ENCODE data around the gene PMFBP1.

The PMFBP1 gene

GRCh38 chr16:72112452-72112792, 59.5 kb downstream of the PMFBP1 start:
- no peak overlapping the region for H3K4me3 ChIP-seq (ENCODE audit: low read depth, low read length, poor library complexity, severe bottlenecking)
- peaks cover 56% of the 10 kb centered on the region for H3K36me3 ChIP-seq (ENCODE audit: insufficient read depth, low read length)
- no peak overlapping the region for H3K9ac ChIP-seq (ENCODE audit: low read length)
- no peaks in the 10 kb centered on the region for H3K79me2 ChIP-seq (ENCODE audit: insufficient read depth, low read length)
- no peak overlapping the region for H2AFZ ChIP-seq (ENCODE audit: low read length)
- H4K20me1 ChIP-seq (ENCODE audit: insufficient read depth, low read length), result no peaks in the 10 kb centered on the region
- no peaks in the 10 kb centered on the region for H3K27me3 ChIP-seq (ENCODE audit: insufficient read depth, low read length)
- no peak overlapping the region for H3K4me2 ChIP-seq (ENCODE audit: low read length)
- no peaks in the 10 kb centered on the region for H3F3A ChIP-seq (ENCODE audit: insufficient read depth, low read length)
- no peak for TF ChIP-seq EZH2 (IDR thresholded peaks at IDR 0.05; ENCODE audit: borderline replicate concordance, low read length)
- no peak for TF ChIP-seq CTCF (IDR thresholded peaks at IDR 0.05; ENCODE audit: low read length)
- H3K27ac ChIP-seq (ENCODE audit: low read depth, low read length, poor library complexity, severe bottlenecking), result no peak overlapping the region
- no peaks in the 10 kb centered on the region for H3K9me2 ChIP-seq (ENCODE audit: low read depth, low read length)
- no peaks in the 10 kb centered on the region for H3K4me1 ChIP-seq (ENCODE audit: insufficient read depth, low read length, severe bottlenecking)
- no peaks in the 10 kb centered on the region for H3K9me3 ChIP-seq (ENCODE audit: low read length)

- TF ChIP-seq EZH2 (IDR thresholded peaks at IDR 0.05; ENCODE audit: borderline replicate concordance, low read length) (no peak), CTCF (IDR thresholded peaks at IDR 0.05; ENCODE audit: low read length) (no peak)
- Histone ChIP-seq H3K9ac (ENCODE audit: low read length) (no peak overlapping the region), H3F3A (ENCODE audit: insufficient read depth, low read length) (no peaks in the 10 kb centered on the region)
These were observed 60.1 kb downstream of the PMFBP1 start for GRCh38 chr16:72111657-72112451.

GRCh38 chr16:72110662-72111615, 61.0 kb downstream of the PMFBP1 start:
- H3K36me3 ChIP-seq (ENCODE audit: insufficient read depth, low read length), result peaks cover 70% of the 10 kb centered on the region

More at GRCh38 chr16:72111657-72112451, 60.1 kb downstream of the PMFBP1 start:
- Histone ChIP-seq H3K4me3 (ENCODE audit: low read depth, low read length, poor library complexity, severe bottlenecking) (no peak overlapping the region), H3K36me3 (ENCODE audit: insufficient read depth, low read length) (peaks cover 61% of the 10 kb centered on the region), H3K79me2 (ENCODE audit: insufficient read depth, low read length) (no peaks in the 10 kb centered on the region), H3K27me3 (ENCODE audit: insufficient read depth, low read length) (no peaks in the 10 kb centered on the region), H3K9me2 (ENCODE audit: low read depth, low read length) (no peaks in the 10 kb centered on the region), H4K20me1 (ENCODE audit: insufficient read depth, low read length) (no peaks in the 10 kb centered on the region), H2AFZ (ENCODE audit: low read length) (no peak overlapping the region), H3K4me1 (ENCODE audit: insufficient read depth, low read length, severe bottlenecking) (no peaks in the 10 kb centered on the region), H3K4me2 (ENCODE audit: low read length) (no peak overlapping the region), H3K27ac (ENCODE audit: low read depth, low read length, poor library complexity, severe bottlenecking) (no peak overlapping the region), H3K9me3 (ENCODE audit: low read length) (no peaks in the 10 kb centered on the region)

More at GRCh38 chr16:72110662-72111615, 61.0 kb downstream of the PMFBP1 start:
- Histone ChIP-seq H3K9me3 (ENCODE audit: low read length) (no peaks in the 10 kb centered on the region), H3F3A (ENCODE audit: insufficient read depth, low read length) (no peaks in the 10 kb centered on the region), H3K9ac (ENCODE audit: low read length) (no peak overlapping the region), H4K20me1 (ENCODE audit: insufficient read depth, low read length) (no peaks in the 10 kb centered on the region), H3K79me2 (ENCODE audit: insufficient read depth, low read length) (no peaks in the 10 kb centered on the region), H3K4me3 (ENCODE audit: low read depth, low read length, poor library complexity, severe bottlenecking) (no peak overlapping the region), H3K4me1 (ENCODE audit: insufficient read depth, low read length, severe bottlenecking) (no peaks in the 10 kb centered on the region), H2AFZ (ENCODE audit: low read length) (no peak overlapping the region), H3K4me2 (ENCODE audit: low read length) (no peak overlapping the region), H3K27me3 (ENCODE audit: insufficient read depth, low read length) (no peaks in the 10 kb centered on the region), H3K9me2 (ENCODE audit: low read depth, low read length) (no peaks in the 10 kb centered on the region), H3K27ac (ENCODE audit: low read depth, low read length, poor library complexity, severe bottlenecking) (no peak overlapping the region)
- TF ChIP-seq CTCF (IDR thresholded peaks at IDR 0.05; ENCODE audit: low read length) (no peak), EZH2 (IDR thresholded peaks at IDR 0.05; ENCODE audit: borderline replicate concordance, low read length) (no peak)
